NCI-H446 treated with DMSO at 0.1 percent for 48 hours (cell line): ENCODE measurements around the gene VKORC1L1.
"Not testable (repeated sequence)": the region's sequence is repeated elsewhere in the genome, so short reads cannot be mapped to it uniquely, and the experiment has no call there.

Experiments
- DNase-seq: peaks from one replicate; lab custom pipeline; 2025; lab: John Stamatoyannopoulos, UW

Gene VKORC1L1

GRCh38 chr7:65938336-65938895 is 65.5 kb downstream of the VKORC1L1 start:
- no peak for DNase-seq

GRCh38 chr7:65945787-65946186 is 72.9 kb downstream of the VKORC1L1 start:
- not testable (repeated sequence) for DNase-seq

DNA sequence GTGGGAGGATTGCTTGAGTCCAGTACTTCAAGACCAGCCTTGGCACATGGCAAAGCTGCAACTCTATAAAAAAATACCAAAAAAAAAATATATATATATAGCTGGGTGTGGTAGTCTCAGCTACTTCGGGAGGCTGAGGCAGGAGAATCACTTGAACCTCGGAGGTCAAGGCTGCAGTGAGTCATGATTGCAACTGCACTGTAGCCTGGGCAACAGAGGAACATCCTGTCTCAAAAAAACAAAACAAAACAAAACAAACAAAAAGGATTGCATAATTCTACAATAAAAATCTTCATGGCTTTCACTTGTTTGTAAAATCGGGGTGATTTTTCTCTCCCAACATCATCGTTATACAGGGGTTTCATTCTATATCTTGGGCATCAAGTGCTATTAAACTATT is 74.0 kb downstream of the VKORC1L1 start:
- no peak for DNase-seq

- DNase-seq = no peak
Observed at GRCh38 chr7:65951837-65952578, 79.1 kb downstream of the VKORC1L1 start.

DNA sequence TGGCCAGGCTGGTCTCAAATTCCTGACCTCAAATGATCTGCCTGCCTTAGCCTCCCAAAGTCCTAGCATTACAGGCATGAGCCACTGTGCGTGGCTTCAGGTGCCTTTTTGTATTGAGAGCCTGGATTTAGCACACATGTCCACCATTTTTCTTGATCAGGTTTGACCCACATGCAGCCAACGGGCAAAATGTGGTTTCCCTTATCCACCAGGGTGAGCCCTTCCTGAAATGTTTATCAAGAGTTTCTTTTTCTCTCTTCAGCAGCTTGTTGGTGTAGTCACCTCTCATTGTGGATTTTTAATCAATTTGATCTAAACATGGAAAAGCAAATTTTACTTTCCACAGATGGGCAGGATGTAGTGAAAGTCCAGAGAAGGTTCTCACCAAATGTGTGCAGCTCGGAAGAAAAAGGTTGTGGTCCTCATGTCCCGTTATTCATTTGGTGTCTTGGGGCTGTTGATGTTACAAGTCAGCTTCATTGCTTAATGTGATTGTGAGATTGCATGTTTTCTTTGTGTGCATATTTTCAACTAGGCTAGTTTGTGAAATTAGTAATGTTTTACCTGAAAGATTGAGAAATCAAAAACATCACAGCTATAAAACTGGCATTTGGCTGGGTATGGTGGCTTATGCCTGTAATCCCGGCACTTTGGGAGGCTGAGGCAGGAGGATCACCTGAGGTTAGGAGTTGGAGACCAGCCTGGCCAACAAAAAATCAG is 80.3 kb downstream of the VKORC1L1 start:
- no peak for DNase-seq

GRCh38 chr7:65953890-65954450 is 81.1 kb downstream of the VKORC1L1 start:
- DNase-seq = no peak

- no peak for DNase-seq
Observed at GRCh38 chr7:65955718-65956117, 82.8 kb downstream of the VKORC1L1 start.

DNA sequence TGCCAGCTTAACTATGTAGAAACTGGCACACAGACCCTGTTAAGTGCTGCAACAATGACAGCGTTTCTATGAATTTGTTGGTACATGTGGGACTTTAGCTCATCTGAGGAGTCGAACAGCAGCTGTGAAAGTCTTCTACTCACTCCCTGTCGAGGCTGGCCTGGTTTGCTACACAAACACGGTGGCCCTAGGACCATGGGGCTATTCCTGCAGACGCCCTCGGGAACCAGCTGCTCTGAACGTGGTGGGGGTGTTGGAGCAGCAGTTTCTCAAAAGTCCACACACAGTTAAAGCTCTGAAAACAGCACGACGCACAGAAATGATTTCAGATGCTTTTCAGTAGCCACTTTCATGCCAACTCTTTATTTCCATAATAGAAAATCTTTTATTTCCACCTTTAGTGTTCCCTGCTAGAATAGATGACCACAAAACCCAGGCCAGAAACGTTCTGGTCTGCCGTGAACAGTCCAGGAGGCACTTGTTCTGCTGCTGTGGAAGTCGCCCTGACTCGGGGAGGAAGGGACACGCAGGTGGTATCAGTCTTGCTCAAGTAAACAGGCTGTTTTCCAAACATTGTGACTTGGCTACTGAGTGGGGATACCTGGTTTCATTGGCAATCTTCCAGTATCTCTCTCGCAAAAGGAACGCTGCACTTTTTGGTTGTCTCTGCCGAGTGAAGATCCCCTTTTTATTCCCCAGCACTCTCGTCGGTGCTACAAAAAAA is 87.6 kb downstream of the VKORC1L1 start:
- DNase-seq = no peak

GRCh38 chr7:65962033-65962432 is 89.2 kb downstream of the VKORC1L1 start:
- DNase-seq = no peak

- not testable (repeated sequence) for DNase-seq
Observed at GRCh38 chr7:65964671-65965070, 91.8 kb downstream of the VKORC1L1 start.

DNA sequence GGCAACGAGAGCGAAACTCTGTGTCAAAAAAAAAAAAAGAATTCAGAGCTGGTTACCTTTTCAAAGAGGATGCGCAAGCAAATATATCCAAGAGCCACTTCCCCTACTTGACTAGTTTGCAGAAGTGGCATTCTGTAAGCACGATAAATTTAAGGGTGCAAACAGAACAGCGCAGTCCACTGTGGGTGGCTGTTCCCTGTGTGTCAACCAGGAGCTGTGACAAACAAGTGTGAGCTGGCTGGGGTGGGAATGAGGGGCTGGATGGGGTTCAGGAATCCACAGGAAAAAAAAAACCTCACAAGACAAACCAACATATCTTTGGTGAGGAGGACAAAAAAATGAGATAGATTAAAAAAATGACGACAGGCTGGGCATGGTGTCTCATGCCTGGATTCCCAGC is 93.3 kb downstream of the VKORC1L1 start:
- DNase-seq = no peak

DNA sequence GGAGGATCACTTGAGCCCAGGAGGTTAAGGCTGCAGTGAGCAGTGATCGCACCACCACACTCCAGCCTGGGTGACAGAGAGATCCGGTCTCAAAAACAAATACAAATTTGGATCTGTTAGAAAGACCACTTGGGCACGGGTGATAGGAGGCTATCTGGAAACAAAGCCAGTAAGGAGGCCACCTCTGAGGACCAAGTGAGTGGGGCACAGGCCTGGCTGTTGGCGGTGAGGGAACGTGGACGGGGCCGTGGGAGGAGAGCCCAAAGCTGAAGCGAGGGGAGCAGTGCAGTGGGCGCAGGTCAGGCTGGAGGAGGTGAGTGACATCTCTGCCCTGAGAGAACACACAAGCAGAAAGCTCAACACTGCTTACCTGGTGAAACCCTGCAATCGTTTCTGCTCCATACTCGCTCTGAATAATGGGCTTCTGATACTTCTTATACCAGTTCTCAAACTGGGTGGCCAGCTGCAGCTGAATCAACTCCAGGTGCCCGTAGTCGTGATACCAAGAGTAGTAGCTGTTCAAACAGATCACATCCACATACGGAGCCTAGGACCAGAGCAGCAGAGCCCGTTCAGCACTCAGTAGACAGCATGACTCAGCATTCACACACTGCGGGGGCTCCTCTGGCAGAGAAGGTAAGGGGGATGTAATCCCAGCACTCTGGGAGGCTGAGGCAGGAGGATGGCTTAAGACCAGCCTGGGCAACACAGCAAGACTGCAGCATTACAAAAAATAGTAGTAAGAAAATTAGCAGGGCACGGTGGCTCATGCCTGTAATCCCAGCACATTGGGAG is 94.7 kb downstream of the VKORC1L1 start:
- DNase-seq = no peak

DNA sequence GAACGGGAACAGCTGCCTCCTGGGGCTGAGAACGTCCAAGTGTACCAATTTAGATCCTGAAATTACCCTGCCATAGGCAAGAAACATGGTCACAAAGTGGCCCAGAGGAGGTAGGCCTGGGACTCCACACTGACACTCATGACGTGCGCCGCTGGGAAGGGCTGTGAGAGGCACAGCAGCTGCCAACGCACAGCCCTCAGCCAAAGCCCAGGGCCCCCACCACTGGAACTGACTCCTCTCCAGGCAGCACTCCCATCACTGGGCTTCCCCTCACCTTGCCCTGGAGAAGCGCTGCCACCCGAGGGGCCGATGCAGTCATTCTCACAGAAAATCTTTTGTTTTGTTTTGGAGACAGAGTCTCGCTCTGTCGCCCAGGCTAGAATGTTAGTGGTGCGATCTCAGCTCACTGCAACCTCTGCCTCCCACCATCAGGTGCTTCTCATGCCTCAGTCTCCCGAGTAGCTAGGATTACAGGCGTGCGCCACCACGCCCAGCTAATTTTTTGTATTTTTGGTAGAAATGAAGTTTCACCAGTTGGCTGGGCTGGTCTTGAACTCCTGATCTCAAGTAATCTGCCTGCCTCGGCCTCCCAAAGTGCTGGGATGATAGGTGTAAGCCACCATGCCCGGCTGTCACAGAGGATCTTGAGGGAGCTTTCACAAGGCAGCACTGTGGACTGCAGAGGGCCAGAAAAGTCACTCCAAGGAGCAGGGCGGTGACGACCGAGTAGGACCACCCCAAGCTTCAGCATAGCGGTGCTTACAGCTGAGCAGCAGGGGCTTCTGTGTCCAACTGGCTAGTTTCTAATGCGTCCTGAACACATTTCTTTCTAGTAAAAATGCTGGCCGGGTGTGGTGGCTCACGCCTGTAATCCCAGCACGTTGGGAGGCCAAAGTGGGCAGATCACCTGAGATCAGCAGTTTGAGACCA is 95.6 kb downstream of the VKORC1L1 start:
- no peak for DNase-seq

DNA sequence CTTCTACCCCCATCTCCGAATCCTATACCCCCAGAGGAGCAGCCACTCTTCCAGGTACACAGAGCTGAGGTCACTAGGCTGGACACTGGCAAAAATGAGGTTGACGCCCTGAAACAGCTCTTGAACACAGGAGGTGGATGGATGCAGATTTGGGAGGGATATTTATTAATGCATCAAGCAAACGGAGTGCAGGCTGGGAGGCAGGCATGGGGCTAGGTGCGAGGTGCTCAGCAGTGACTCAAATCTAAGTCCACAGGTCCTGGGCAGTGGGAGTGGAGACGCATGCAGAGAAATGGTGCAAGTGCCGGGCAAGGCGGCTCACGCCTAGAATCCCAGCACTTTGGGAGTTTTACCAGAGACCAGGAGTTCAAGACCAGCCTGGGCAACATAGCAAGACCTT is 98.1 kb downstream of the VKORC1L1 start:
- no peak for DNase-seq

GRCh38 chr7:65972976-65973375 is 100.1 kb downstream of the VKORC1L1 start:
- DNase-seq = no peak

DNA sequence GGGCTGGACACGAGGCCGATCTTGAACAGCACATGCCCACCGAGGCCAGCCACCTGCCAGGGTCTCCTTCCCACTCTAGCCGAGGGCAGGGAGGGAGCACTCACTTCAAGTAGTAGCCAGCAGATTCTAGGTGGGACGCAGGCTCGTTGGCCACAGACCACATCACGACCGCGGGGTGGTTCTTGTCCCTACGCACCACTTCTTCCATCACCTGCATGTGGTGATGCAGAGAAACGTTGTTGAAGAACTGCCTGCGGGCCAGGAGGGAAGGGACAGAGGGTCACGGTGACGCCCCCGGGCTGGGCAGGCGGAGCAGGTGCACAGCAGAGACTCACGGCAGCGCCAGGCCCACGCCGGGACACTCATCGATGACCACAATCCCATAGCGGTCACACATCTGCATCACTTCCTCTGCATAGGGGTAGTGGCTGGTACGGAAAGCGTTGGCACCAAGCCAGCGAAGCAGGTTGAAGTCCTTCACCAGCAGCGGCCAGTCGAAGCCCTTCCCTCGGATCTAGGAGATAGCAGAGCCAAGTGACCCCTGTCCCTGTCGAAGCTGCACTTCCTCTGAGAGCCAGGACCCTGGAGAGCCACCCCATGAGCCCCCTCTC is 101.4 kb downstream of the VKORC1L1 start:
- DNase-seq = no peak

DNA sequence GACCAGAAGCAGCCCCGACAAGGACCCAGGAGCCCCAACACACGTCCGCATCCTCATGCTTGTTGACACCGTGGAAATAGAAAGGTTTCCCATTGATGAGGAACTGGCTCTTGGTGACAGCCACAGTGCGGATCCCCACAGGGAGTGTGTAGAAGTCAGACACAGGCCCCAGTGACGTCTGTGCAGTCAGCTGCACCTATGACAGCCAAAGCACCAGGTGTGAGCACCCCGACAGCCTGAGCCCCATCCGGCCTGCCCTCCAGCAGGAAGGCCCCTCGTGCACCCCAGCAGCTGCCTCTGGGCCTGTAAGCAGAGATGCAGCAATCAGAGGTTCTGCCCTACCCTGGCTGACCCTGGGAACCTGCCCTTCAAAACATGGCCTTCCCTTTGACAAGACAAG is 102.0 kb downstream of the VKORC1L1 start:
- no peak for DNase-seq

DNA sequence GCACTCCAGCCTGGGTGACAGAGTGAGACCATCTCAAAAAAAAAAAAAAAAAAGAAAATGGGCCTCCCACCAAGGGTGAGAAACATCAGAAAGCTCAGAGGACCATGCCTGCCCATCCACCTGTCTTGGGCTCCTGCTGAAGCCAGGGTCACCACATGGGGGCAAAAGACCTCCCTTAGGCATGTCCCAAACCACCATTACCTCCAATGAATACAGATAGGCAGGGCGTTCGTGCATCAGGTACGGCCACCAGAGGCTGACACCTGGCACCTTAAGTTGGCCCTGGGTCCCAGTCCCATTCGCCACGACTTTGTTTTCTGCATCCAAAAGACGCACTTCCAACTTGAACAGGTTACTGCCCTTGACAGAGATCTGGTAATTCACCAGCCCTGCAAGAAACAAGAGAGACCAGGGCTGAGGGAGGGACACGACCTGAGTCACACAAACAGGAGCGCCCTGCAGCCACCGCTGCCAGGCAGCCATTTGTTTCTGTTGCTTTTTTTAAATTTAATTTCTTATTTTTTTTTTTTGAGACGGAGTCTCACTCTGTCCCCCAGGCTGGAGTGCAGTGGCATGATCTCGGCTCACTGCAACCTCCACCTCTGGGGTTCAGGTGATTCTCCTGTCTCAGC is 103.1 kb downstream of the VKORC1L1 start:
- no peak for DNase-seq

- no peak for DNase-seq
Observed at GRCh38 chr7:65976659-65977196, 103.9 kb downstream of the VKORC1L1 start.
